HG02973 (cell line): ENCODE measurements around the gene UMODL1.

Source experiments
- ATAC-seq: cut with Tn5 transposase; IDR thresholded peaks from one replicate; pipeline ENCODE4 v1.9.1; 2021; ENCODE audit warnings: moderate library complexity; ENCODE audit not compliant: unreplicated experiment

UMODL1 gene

GRCh38 chr21:42071146-42071737 is at the start of gene UMODL1:
Gene UMODL1, plus strand, starts transcription at chr21:42071317. Its CDS starts 0 bp downstream, at chr21:42071317.
- no peak for ATAC-seq

- ATAC-seq: no peak
Observed at GRCh38 chr21:42021371-42022090, 49.6 kb upstream of the UMODL1 start.

- ATAC-seq: no peak
Observed at GRCh38 chr21:42022091-42022430, 49.1 kb upstream of the UMODL1 start.

- ATAC-seq: no peak
Observed at GRCh38 chr21:42022906-42023305, 48.2 kb upstream of the UMODL1 start.

- no peak for ATAC-seq
Observed at GRCh38 chr21:42025376-42026081, 45.6 kb upstream of the UMODL1 start.

- ATAC-seq: no peak
Observed at GRCh38 chr21:42026082-42026435, 45.1 kb upstream of the UMODL1 start.

- no peak for ATAC-seq
Observed at GRCh38 chr21:42027085-42027821, 43.9 kb upstream of the UMODL1 start.

GRCh38 chr21:42027822-42028765 is 43.0 kb upstream of the UMODL1 start:
- ATAC-seq: no peak

GRCh38 chr21:42028766-42029425 is 42.2 kb upstream of the UMODL1 start:
- ATAC-seq: no peak

- ATAC-seq: no peak
Observed at GRCh38 chr21:42030311-42030710, 40.8 kb upstream of the UMODL1 start.

GRCh38 chr21:42031241-42031640 is 39.9 kb upstream of the UMODL1 start:
- ATAC-seq: no peak

- no peak for ATAC-seq
Observed at GRCh38 chr21:42031816-42032215, 39.3 kb upstream of the UMODL1 start.

GRCh38 chr21:42032266-42032665 is 38.9 kb upstream of the UMODL1 start:
- ATAC-seq: no peak

GRCh38 chr21:42032968-42033367 is 38.1 kb upstream of the UMODL1 start:
- no peak for ATAC-seq

- ATAC-seq: no peak
Observed at GRCh38 chr21:42036313-42036712, 34.8 kb upstream of the UMODL1 start.

GRCh38 chr21:42037516-42037915 is 33.6 kb upstream of the UMODL1 start:
- ATAC-seq: no peak

- no peak for ATAC-seq
Observed at GRCh38 chr21:42037943-42038342, 33.2 kb upstream of the UMODL1 start.

GRCh38 chr21:42038393-42038792 is 32.7 kb upstream of the UMODL1 start:
- ATAC-seq: no peak

- no peak for ATAC-seq
Observed at GRCh38 chr21:42038826-42039425, 32.2 kb upstream of the UMODL1 start.

GRCh38 chr21:42039470-42039901 is 31.6 kb upstream of the UMODL1 start:
- ATAC-seq: no peak
